ENCODE results near the gene RAVER2. TPM values are rescaled to one million over a fixed set of nuclear protein-coding genes. Genes with fewer than 3 reads are reported as not detected.

RAVER2 gene
- polyA plus RNA-seq, 3 donors = 2.8 to 4.2 (median 3.9) TPM

DNA sequence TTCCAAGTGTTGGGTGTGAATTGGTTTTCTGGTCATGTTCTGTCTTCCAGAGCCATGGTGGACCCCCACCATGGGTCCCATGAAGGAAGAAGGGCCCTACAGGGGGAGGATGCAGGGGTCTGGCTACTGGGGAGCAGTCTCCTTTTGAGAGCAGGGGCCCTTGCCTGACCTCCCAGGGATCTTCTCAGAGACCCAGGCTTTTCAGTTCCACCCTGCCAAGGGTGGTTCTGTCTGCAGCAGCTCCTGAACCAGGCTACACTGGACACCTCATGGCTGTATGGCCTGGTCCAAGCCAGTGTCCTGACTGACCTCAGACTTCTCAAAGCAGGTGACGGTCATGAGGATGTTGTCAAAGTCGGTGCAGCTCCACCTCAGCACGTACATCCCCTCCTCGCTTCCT, 112.5 kb downstream of the RAVER2 start:
- 90 to 93% (median 92%) methylated on average over 4 of the region's 4 CpGs for WGBS, 3 donors
- H3K27ac ChIP-seq (ENCODE audit: low read depth, low read length) = no peak overlapping the region

DNA sequence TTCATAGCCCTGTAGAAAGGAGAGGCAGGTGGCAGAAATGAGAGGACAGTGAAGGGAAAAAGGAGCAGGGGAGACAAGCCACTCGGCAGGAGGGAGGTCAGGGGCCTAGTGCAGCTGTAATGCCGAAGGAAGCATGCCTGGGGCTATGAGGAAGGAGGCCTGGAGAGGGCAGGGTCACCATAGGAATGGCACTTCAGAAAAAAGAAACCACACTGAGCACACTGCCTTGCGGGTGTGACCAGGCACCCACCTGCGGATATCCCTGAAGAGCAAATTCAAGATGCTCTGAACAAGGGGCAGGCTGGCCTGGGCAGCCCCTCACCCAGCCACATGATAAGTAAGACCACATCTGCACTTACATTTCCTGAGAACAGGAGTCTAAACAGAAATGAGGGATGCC, 116.7 kb downstream of the RAVER2 start:
- H3K27ac ChIP-seq (ENCODE audit: low read depth, low read length) = no peak overlapping the region
- 53 to 69% (median 61%) methylated on average over 4 of the region's 4 CpGs for WGBS, 3 donors

DNA sequence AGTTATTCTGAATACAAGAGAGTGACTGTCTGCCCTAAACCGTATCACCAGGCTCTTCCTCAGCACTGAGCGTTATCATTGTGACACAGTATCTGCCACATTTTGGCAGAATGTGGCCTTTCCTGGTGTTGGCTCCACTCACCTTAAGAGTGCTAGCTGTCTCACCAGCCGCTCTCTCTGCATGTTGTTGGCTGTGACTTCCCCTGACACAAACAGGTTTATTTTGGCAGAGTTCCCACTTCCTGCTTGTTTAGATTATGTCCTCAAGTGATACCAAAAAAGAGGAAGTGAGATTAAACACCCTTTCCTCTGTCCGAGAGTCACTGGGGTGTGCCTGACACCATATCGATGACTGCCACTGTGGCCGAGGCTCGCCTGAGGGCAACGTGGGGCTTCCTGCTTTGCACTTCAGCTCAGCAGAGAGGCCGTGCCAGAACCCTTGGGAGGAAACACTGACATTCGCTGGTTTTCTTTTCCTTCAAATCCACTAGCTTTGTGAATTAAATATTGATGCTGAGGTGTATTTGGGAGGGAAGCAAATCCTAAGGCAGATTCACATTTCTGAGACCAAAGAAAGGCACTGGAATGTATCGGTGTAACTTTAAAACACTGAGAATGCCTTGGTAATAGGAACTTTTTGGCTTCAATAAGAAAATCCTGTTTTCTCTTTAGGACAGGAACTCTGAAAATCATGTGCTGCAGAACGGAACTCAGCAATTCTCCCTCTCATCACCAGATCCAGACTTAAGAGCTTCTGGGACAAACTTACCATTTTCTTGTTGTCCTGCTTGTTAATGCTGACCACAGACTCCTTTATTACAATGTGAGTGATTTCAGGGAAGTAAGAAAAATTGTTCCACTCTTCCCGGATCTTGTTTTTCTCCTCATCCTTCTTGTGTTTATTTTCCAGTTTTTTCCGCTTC, 119.4 kb downstream of the RAVER2 start:
- H3K27ac ChIP-seq (ENCODE audit: low read depth, low read length) = no peak overlapping the region
- 43 to 68% (median 55%) methylated on average over 14 of the region's 14 CpGs for WGBS, 3 donors

DNA sequence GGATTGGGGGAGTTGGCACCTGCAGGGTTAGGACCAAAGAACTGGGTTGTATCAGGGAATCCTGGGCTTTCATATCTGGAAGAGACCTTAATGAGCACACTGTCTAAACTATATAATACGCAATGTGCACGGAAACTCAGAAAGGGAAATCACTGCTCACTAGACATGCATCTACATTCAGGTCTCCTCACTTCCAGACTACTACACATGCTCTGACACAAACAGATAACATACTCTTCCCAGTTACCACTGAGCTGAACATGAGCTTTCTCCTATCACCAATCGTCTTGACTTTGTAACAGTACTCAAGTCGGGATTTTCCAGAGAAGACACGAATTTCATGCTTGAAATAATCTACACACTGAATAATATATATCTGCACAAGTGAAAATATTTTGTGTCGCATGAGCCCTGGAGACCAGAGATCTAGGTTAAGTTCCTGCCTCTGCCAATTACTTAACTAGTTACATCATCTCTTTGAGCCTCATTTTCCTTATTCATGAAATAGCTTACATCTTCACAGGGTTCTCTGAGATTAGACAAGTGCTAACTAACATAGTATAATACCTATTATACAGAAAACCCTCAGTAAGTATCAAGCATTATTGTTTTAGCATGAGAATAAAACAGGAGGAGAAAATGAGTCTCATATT, 120.4 kb downstream of the RAVER2 start:
- 86 to 93% (median 87%) methylated on average over 6 of the region's 6 CpGs for WGBS, 3 donors
- no peak overlapping the region for H3K27ac ChIP-seq (ENCODE audit: low read depth, low read length)

DNA sequence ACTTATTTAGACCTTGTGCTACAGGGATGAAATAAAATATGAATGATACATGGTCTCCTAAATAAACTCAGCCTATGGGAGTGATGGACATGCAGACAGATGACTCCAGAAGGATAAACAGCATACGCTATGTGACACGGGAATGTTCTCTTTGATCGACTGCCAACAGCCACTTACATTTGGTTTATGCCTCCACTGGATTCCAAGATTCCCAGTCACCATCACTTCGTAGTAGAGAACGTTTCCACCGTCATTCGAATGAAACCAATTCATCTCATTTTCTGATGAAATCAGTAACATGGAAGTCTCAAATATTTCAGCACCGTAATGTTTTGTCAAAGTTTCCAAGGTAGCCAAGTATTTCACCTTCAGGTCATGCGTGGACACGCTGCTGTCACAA, 121.8 kb downstream of the RAVER2 start:
- H3K27ac ChIP-seq (ENCODE audit: low read depth, low read length) = no peak overlapping the region
- 85 to 96% (median 94%) methylated on average over 10 of the region's 10 CpGs for WGBS, 3 donors

DNA sequence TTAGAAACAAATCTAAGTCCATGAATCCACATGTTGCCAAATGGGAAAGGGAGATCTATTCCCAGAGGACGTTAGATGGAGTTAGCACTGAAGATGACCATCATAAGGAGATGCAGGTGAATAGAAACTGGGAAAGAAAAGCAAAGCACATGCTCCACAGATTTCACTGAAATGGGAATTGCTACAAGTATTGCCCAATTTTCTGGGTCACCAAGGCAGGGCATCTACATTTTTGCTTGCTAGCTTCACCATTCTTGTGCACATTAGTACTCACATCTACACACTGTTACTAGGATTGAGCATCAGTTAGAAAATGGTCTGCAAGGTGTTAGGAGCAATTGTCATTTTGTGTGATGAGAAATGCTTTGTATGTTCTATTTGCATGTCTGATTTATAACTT, 122.4 kb downstream of the RAVER2 start:
- 89 to 97% (median 91%) methylated on average over 1 of the region's 1 CpG for WGBS, 3 donors
- H3K27ac ChIP-seq (ENCODE audit: low read depth, low read length) = no peak overlapping the region

DNA sequence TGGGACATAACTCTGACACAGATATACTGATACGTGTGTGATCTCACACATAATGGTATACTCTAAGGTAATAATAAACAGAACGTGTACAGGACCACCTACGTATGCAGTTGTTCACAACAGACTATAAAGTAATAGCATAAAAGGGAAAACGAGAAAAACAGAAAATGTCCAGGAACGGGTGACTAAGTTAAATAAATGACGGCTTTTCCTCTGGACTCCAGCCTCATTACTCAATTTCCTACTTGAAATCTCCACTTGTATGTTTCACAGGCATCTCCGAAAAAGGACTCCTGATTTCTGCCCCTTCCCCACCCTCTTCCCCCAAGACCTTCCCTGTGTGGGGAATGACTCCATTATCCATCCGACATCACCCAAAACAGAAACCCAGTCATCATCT, 126.4 kb downstream of the RAVER2 start:
- WGBS, 3 donors = 81 to 94% (median 84%) methylated on average over 8 of the region's 8 CpGs
- no peak overlapping the region for H3K27ac ChIP-seq (ENCODE audit: low read depth, low read length)

DNA sequence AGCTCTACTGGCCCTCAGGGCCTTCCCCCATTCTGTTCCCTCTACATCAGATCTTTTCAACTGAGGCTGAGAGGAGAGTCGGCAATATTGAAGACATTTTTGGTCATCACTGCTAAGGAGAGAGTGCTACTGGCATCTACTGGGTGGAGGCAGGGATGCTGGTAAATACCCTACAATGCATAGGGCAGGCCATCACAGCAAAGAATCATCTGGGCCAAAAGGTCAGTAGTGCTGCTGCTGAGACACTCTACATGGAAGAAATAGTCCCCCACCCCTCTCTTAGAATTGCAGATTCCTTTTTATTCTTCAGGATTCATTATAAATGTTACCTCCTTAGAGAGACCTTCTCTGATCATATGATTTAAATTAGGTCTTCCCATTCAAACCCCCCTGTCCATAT, 127.2 kb downstream of the RAVER2 start:
- no peak overlapping the region for H3K27ac ChIP-seq (ENCODE audit: low read depth, low read length)
- 96 to 100% (median 98%) methylated on average over 1 of the region's 1 CpG for WGBS, 3 donors

DNA sequence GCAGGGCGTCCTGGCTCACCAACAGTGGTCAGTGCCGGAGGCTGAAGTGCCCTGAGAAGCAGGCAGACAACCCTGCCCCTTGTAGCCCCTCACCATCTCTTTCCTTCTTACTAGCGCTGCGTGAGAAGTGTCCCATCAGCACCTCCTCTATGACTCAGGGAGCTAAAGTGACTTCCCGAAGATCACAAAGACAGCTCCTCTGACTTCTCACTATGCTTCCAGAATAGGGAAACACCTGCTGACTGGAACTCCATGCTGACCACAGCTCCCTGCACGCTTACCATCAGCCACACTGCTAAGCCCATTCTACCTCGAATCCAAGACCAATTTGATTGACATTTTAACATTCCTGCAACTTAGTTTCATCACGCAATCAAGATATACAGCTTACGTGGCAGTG, 128.7 kb downstream of the RAVER2 start:
- 84 to 90% (median 89%) methylated on average over 9 of the region's 9 CpGs for WGBS, 3 donors

DNA sequence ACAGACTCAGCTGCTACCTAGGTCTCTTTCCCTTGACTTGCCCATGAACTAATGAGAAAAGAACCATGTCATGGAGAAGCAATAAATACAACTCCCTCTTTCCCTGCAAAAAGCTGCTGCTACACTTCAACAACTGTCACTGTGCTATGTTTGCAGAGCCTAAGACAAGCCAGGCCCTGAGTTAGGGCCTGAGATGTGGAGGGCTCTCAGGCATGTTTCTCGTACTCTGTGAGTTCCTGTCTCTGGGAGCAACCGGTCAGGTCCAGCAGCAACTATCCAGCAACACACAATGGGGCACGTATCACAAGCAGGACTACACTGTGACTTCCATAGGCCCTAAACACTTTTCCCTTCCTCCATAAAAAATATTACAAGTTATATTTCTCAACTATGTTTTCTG, 129.8 kb downstream of the RAVER2 start:
- WGBS, 3 donors = 52 to 87% (median 82%) methylated on average over 3 of the region's 3 CpGs
- H3K27ac ChIP-seq (ENCODE audit: low read depth, low read length) = no peak overlapping the region

More for the DNA sequence above, 128.7 kb downstream of the RAVER2 start:
- no peak overlapping the region for H3K27ac ChIP-seq (ENCODE audit: low read depth, low read length)

DNA sequence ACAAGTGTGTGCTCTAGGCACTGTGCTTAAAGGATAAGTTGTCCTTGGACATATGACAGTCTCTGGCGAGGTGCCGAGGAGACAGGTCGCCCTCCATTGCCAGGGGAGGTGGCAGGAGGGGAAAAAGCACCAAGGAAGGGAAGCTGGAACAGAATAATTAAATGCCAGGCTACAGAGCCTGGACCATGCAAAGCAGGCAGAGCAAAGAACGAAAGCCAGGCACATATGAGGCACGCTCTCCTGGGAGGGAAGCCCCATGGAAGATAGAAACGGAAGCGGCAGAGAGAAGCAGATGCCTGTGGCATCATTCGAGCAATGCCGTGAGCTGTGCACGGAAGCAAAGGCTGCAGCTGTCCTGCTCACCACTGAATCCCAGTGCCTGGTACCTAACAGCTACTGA, 130.2 kb downstream of the RAVER2 start:
- 69 to 91% (median 90%) methylated on average over 10 of the region's 10 CpGs for WGBS, 3 donors
- no peak overlapping the region for H3K27ac ChIP-seq (ENCODE audit: low read depth, low read length)

DNA sequence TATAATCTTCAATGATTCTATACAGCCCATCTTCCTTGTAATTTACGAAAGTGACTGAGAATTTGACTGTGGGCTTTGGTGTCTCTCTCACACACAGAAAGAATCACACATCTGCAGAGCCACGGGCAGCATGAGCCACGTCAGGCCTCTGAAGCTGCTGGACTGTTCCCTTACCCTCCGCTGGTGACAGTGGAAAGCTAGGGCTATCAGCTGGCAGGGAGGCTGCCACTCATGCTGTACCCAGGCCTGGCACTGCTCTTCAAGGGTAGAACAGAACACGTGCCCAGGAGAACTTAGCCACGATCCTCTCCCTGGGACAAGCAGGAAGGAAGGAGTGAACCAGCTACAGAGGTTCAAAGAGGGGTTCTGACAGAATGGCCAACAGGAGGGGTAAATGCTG, 130.7 kb downstream of the RAVER2 start:
- no peak overlapping the region for H3K27ac ChIP-seq (ENCODE audit: low read depth, low read length)
- WGBS, 3 donors = 44 to 89% (median 89%) methylated on average over 6 of the region's 6 CpGs

DNA sequence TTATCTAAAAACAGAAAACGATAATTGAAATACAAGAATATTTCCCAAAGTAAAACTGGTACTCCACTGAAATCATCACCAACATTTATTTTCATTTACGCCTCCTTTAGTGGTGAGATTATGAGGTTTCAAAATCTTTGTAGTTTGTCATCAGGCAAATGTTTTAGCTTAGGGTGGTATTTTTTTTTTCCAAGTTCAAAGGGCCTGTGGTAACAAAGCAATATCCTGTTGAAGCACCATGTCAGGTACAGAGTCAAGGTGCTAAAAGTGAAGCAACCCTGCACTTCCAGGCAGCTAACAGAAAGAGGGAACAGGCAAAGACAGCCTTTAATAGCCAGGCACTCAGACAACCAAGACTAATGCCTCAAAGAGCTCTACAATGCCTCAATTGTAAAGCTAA, 132.3 kb downstream of the RAVER2 start:
- H3K27ac ChIP-seq (ENCODE audit: low read depth, low read length) = no peak overlapping the region

DNA sequence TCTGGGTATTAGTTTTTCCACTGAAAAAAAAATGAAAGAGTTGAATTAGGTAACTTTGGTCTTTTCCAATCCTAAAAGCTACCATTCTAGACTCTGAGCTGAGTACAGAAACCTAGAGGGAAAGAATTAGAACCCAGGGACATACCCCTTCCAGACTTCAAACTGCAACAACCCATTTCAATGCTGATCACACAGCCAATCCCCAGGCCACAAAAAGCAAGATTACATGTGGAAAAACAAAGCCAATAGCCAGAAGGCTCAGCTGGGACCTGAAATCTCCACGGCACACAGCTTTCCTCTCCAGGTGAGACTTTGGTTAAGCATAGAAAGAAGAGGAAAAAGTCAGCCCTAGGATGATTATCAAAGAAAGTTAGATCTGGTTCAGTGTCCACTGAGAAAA, 132.7 kb downstream of the RAVER2 start:
- no peak overlapping the region for H3K27ac ChIP-seq (ENCODE audit: low read depth, low read length)
- WGBS, 3 donors = 36 to 97% (median 93%) methylated on average over 1 of the region's 1 CpG

More for the DNA sequence above, 132.3 kb downstream of the RAVER2 start:
- WGBS, 3 donors = 82 to 87% (median 86%) methylated on average over 2 of the region's 2 CpGs

DNA sequence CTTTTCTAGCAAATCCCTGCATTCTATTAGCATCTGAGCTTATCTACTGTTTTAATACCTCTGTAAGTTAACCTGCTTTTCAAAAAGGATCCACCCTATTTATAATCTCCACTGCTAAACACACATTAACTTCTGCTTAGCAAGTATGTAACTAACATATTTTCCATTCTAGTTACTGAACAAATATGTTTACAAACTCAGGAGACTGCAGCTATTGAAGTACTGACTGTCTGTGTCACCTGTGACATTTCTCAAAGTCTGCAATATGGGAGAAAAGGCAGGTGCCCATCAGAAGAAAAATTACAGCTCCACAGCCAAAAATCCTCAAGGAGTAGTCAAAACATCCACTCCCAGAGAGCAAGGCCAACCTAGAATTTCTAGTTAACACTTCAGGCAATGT, 133.2 kb downstream of the RAVER2 start:
- H3K27ac ChIP-seq (ENCODE audit: low read depth, low read length) = no peak overlapping the region

DNA sequence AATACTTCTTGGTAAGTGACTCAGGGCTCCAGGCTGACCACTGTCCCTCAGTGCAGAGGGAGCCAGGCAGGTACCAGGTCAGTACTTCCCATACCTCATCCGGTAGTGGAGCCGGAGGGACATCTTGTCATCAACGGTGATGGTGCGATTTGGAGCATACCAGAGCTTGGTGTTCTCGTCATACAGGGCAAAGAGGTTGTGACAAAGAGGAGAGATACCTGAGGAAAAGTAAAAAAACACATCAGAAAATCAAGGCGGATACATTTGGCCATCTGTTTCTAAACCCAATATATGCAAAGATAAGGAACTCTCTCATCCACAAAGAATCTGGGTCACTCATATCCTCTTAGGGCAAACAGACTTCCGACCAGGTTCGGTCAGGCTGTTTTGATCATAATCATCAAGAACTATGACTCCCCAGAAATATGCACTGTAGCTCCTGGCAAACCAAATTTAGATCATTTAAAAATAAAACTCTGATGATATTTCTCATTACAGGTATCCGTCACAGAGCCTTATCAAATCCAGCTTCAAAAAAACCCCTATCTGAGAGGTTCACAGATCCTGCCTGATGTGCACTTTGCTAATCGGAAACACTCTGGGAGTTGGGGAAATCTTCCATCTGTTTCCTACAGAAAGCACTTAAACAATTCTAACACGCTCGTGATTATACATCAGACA, 134.2 kb downstream of the RAVER2 start:
- no peak overlapping the region for H3K27ac ChIP-seq (ENCODE audit: low read depth, low read length)

DNA sequence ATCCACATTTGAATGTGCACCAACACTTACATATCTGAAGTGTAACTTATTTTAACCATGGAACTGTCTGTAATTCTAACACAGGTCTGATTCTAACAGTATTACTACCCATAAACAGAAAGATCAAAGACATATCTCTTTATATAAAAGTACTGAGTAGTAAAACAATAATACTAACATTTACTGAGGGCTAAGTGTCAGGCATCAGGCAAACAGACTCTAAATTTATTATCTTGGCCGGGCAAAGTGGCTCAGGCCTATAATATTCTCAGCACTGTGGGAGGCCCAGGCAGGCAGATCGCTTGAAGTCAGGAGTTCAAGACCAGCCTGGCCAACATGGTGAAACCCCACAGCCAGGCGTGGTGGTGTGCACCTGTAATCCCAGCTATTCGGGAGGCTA, 135.6 kb downstream of the RAVER2 start:
- 92 to 99% (median 98%) methylated on average over 4 of the region's 4 CpGs for WGBS, 3 donors
- no peak overlapping the region for H3K27ac ChIP-seq (ENCODE audit: low read depth, low read length)

More for the DNA sequence above, 134.2 kb downstream of the RAVER2 start:
- 53 to 84% (median 73%) methylated on average over 12 of the region's 12 CpGs for WGBS, 3 donors

DNA sequence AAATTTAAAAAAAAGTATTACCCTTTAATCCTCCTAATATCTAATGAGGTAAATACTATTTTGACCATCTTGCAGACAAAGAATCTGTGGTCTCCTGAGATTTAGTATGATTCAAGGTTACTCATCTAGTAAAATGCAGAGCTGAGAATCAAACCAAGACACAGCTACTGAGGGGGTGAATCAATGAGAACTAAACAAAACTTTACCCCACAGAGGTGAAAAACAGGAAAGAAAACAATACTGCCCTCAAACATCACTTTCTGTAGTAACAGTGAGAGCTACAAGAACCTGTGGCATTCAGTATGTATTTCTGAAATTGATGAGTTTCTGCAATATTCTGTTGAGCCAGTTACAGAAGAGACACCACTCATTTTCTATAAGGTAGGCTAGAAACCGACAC, 136.4 kb downstream of the RAVER2 start:
- WGBS, 3 donors = 83 to 93% (median 93%) methylated on average over 1 of the region's 1 CpG
- no peak overlapping the region for H3K27ac ChIP-seq (ENCODE audit: low read depth, low read length)
